GM18858 (cell line): Measurements from ENCODE around the gene NXF2.
"Not testable (repeated sequence)": the region's sequence is repeated elsewhere in the genome, so short reads cannot be mapped to it uniquely, and the experiment has no call there.

Experiments
- ATAC-seq: cut with Tn5 transposase; IDR thresholded peaks from one replicate; pipeline ENCODE4 v1.9.1; 2021; ENCODE audit not compliant: unreplicated experiment

Gene NXF2

DNA sequence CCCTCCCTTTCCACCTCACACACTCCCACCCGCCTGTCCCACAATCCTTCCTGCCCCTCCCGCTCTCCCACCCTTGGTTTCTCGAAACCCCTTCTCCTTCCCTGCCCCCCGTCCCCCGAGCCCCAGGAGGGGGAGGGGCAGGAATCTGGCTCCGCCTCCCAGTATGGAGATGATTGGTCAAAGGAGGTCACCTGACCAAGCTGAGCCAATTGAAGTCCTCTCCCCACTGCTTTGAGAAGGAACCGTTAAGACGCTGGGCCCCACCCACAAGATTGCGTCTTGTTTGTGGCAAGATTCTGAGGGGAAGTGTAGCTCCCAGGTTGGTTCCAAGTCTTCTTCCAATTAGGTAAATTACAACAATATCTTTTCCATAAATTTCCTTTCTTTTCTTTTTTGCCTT, at the start of gene NXF2:
Gene NXF2 (plus strand): TSS at position 275 of the 400 bp plus-strand sequence. CDS start 59,912 bp downstream, outside the sequence.
- ATAC-seq = not testable (repeated sequence)

- ATAC-seq = not testable (repeated sequence)
Observed at GRCh38 chrX:102207940-102208339, 39.0 kb upstream of the NXF2 start.

DNA sequence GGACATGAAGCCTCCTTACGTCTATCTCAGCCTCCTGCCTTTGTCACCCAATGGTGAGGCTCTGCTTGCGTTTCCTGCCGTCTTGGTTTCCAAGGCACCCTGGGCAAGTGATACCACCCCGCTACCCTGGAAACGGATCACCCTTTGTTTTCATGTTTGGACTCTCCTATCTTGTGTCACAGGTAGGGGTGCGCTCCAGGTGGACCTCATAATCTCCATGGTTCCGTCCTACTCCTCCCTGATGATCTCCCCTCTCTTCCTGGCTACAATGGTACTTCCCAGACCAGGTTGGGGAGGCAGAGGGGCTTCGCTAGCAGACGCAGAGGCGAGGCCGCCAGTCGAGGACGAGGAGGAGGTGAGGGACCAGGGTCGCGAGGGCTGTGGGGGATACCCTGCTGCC, 32.0 kb upstream of the NXF2 start, which contains the start of gene TCP11X1:
Gene TCP11X1 (plus strand): TSS at position 316 of the 400 bp plus-strand sequence.
- not testable (repeated sequence) for ATAC-seq

GRCh38 chrX:102216497-102216896, 30.5 kb upstream of the NXF2 start:
- not testable (repeated sequence) for ATAC-seq

- not testable (repeated sequence) for ATAC-seq
Observed at GRCh38 chrX:102235678-102236077, 11.3 kb upstream of the NXF2 start.

GRCh38 chrX:102240265-102240664, 6.7 kb upstream of the NXF2 start:
- ATAC-seq = not testable (repeated sequence)

DNA sequence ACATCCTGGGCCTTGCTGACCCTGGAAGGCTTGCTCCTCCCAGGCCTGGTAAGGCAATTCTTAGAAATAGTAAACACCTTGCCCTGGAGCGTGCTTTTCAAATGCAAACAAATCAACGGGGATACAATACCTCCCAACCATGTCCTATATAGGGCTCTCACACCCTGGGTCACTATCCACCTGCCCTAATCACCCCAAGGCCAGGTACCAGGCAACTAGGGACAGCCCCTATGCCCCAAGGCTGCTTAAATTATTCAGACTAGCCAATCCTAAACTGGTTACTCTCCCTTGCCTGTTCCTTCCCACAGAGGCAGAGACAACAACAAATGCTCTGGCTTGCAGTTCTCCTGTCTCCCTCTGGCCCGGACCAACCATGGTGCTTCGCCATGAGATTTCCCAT, 25.3 kb downstream of the NXF2 start:
- not testable (repeated sequence) for ATAC-seq

GRCh38 chrX:102338162-102338561, 91.2 kb downstream of the NXF2 start:
- no peak for ATAC-seq

DNA sequence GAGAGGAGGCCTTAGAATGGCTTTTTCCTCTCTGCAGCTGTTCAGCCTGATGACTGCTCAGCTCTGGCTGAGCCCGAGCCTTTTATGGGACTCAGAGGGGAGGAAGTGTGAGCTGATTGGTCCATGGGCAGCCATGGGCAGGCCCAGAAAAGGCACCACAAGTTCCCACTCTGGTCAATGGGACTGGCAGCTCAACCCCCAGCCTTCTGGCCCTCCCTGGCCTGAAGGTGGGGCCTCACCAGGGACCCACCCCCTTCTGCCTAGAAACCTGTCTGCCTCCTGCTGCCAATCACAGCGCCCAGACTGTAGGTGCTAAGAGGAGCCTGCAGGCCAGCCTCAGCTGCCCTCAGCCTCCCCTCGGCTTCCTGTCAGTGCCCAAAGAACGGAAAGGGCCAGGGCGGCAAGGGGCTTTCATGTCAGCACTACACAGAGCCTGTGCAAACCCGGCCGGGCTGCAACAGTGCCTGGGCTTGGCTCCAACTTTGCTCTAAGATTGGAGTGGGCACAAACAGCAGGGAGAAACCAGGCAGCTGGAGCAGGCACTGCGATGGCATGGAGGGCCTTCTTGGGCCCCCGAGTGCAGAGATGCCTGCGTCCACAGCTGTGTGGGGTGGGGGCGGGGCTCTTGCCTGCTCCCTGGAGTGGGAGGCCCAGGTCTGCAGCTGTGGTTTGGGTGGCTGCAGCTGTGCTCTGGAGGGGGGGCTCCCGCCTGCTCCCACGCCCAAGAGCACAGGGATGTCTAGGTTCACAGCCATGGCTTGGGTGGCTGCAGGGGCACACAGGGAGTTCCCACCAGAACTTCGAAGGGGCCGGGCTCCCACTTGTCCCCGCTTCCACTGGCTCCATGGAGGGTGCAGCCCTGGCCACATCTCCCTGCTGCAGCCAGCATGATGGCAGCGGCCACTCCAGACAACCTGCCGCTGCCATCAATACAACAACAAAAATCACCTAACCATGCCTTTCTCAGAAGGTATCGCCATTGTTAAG, 92.6 kb downstream of the NXF2 start:
- no peak for ATAC-seq

DNA sequence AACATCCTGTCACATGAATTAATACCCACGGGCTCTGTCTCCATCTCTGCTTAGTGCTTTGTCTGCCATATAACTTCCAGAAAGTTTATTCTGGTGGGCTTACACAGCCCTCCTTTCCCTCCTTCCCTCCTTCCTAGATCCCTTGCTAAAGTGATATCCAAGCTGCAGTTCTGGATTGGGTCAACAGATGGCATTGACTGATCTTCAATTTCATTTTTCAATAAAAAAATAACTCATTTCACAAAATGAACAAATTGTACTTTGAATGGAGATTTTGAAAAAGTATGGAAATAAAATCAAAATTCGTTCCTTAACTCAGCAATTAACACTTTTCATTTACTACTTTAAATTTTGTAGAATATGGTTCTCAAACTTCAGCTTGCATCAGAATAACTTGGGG, 94.9 kb downstream of the NXF2 start:
- ATAC-seq = no peak

DNA sequence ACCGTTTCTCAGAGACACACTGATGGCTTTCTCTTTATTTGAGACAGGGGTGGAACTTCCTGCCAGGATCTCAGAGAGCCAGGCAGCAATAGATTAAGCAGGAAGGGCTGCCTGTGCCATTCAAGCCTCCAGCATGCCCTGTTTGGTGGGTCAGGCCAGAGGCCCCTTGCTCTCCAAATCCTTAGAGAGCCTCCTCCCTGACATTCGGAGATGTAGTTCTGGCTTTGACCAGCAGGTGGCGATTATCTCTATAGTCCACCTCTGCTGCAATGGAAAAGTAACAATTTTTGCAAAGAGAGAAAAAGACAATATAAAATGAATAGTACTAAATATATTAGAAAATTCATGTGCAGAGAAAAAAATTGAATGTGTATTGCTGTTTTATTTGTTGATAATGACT, 98.9 kb downstream of the NXF2 start:
- ATAC-seq = no peak
